CD8-positive, alpha-beta memory T cell (primary cell): ENCODE measurements around the gene BICD2. TPM values are rescaled to one million over a fixed set of nuclear protein-coding genes. Genes with fewer than 3 reads are reported as not detected.

Source experiments
- CTCF ChIA-PET: fragments of 350-600 bp; sonication (Branson Sonifier 250); formaldehyde crosslinking; loops from one replicate; lab custom pipeline; 2021; ENCODE audit warnings: antibody characterized with exemption; lab: Charles Lee
- POLR2A ChIA-PET: fragments of 350-600 bp; sonication (Branson Sonifier 250); formaldehyde crosslinking; loops from one replicate; lab custom pipeline; 2021; ENCODE audit warnings: antibody characterized with exemption; lab: Charles Lee
- DNase-seq, 5 donors: peaks; one replicate each; pipeline versions ENCODE4 v3.0.0 to v3.0.0-alpha.2; 2020 to 2022; ENCODE audit warnings: mixed read lengths in 1 of 5
- H3K27ac ChIP-seq: one replicate; pipeline ENCODE4 v1.7.0; 2013; ENCODE audit warnings: low read depth, mild to moderate bottlenecking, low read length, moderate library complexity
- H3K27me3 ChIP-seq: 2 replicates; pipeline ENCODE4 v1.7.0; 2013; ENCODE audit warnings: low read length, mild to moderate bottlenecking; ENCODE audit not compliant: insufficient read depth, poor library complexity, severe bottlenecking
- H3K36me3 ChIP-seq: 2 replicates; pipeline ENCODE4 v1.7.0; 2013; ENCODE audit warnings: mild to moderate bottlenecking, low read length, moderate library complexity; ENCODE audit not compliant: insufficient read depth
- H3K4me1 ChIP-seq: 2 replicates; pipeline ENCODE4 v1.7.0; 2013; ENCODE audit warnings: mild to moderate bottlenecking, low read length, moderate library complexity; ENCODE audit not compliant: insufficient read depth
- H3K4me3 ChIP-seq: 2 replicates; pipeline ENCODE4 v1.7.0; 2013; ENCODE audit warnings: mild to moderate bottlenecking, low read length
- H3K9me3 ChIP-seq: 2 replicates; pipeline ENCODE4 v1.7.0; 2013; ENCODE audit warnings: mild to moderate bottlenecking, low read length
- H3K27ac Mint-ChIP-seq, 8 donors: one replicate each; pipeline ENCODE4 v1.8.0; 2020 to 2021; ENCODE audit warnings: mixed read lengths in 8 of 8, mild to moderate bottlenecking in 6 of 8, inconsistent platforms in 3 of 8, moderate library complexity in 3 of 8
- H3K27me3 Mint-ChIP-seq, 2 donors: one replicate each; pipeline ENCODE4 v1.8.0; 2020 to 2021; ENCODE audit warnings: mixed read lengths in 2 of 2, mild to moderate bottlenecking in 1 of 2, moderate library complexity in 1 of 2
- H3K36me3 Mint-ChIP-seq, 3 donors: one replicate each; pipeline ENCODE4 v1.8.0; 2020 to 2021; ENCODE audit warnings: mixed read lengths in 3 of 3, inconsistent platforms in 1 of 3, mild to moderate bottlenecking in 1 of 3
- H3K4me1 Mint-ChIP-seq, 3 donors: one replicate each; pipeline ENCODE4 v1.8.0; 2020 to 2021; ENCODE audit warnings: mixed read lengths in 3 of 3, inconsistent platforms in 1 of 3, mild to moderate bottlenecking in 1 of 3
- H3K4me3 Mint-ChIP-seq, 7 donors: one replicate each; pipeline ENCODE4 v1.8.0; 2020 to 2021; ENCODE audit warnings: mixed read lengths in 7 of 7, mild to moderate bottlenecking in 6 of 7, moderate library complexity in 4 of 7, inconsistent platforms in 2 of 7
- H3K9me3 Mint-ChIP-seq, 5 donors: one replicate each; pipeline ENCODE4 v1.8.0; 2020 to 2022; ENCODE audit warnings: mixed read lengths in 5 of 5, mild to moderate bottlenecking in 3 of 5, moderate library complexity in 2 of 5, inconsistent platforms in 1 of 5
- polyA plus RNA-seq: library from polyadenylated mRNA; unstranded; fragments of 300-500 nt; fragmentation: Illumina TruSeq; gene quantifications from one replicate; pipeline ENCODE4 v1.2.3, GENCODE V29; 2021
- total RNA-seq, 2 experiments: library from RNA; stranded (reverse); gene quantifications; one replicate each; pipeline ENCODE4 v1.2.3, GENCODE V29; 2021

Gene BICD2
- total and polyA plus RNA-seq, 3 experiments from 2014 or later, result 18.6 to 27.1 (median 26.7) TPM

DNA sequence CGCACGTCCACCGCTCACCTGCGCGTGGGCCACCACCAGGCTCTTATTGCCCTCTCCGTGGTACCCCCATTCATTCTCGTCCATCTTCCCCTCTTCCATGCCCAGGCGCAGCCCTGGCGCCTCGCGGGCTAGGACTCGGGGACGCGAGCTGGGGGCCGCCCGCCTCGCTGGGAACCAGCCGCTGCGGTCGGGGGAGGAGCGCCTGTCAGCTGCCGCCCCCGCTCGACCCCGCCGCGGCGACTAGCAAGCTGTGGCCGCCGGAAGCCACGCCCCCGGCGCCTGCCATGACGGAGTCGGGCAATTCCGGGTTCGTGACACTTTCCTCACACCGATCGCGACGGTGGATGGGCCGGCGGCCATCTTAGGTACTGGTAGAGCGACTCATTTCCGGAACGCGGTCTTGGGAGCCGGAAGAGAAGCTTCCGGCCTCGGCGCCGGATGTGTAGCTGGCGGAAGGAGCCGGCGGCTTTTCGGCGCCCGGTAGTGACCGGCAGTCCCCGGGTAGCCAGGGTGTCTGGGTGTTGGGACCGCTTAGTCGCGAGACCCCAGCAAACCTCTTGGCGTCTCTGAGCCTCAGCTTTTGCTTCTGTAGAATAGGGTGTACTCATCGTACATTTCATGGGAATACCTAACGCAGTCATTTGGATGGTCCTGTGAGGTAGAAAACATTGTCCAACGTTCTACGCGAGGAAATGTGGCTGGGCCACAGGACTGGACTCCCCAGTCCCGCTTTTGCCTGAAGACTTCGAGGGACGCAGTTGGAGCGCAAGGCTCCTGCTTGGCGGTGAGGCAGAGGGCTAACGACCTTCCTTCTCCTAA is 94.5 kb downstream of the BICD2 start, which contains the start of gene IPPK:
Gene IPPK, minus strand, starts transcription at position 242 of the 819 bp plus-strand sequence. Its CDS starts 143 bp downstream, at position 99.
- H3K4me3 ChIP-seq, result peak within 1 kb of the TSS; percentile 99
- Mint-ChIP-seq H3K27me3 (no peaks in the 10 kb centered on the region), H3K36me3 (peaks cover 0 to 20% (median 0%) of the 10 kb centered on the region in 3 donors), H3K9me3 (peaks cover 0 to 2% (median 0%) of the 10 kb centered on the region in 5 donors), H3K4me3 (peak within 1 kb of the TSS; percentile 94 to 100 (median 96)), H3K27ac (peak within 1 kb of the TSS; percentile 97 to 100 (median 98)), H3K4me1 (peaks cover 29 to 52% (median 43%) of the 10 kb centered on the region in 3 donors)
- peaks cover 25% of the 10 kb centered on the region for H3K4me1 ChIP-seq
- H3K36me3 ChIP-seq, result no peaks in the 10 kb centered on the region
- POLR2A ChIA-PET, result interaction anchor here (0.7 to 1.5 kb wide), 7 partner anchors 95 to 896 kb away, joined by 3 to 15 read pairs (median 4); partner anchors contain the start of genes BICD2, CARD19 and NOL8
- H3K27ac ChIP-seq, result peak within 1 kb of the TSS; percentile 96
- CTCF ChIA-PET, result interaction anchor here (0.8 to 1.7 kb wide), 8 partner anchors 34 to 897 kb away, joined by 3 to 7 read pairs (median 4); partner anchors contain the start of genes BICD2 and SPTLC1
- no peaks in the 10 kb centered on the region for H3K27me3 ChIP-seq
- H3K9me3 ChIP-seq, result no peaks in the 10 kb centered on the region
- DNase-seq, result peak; percentile 97 to 98 (median 98)

DNA sequence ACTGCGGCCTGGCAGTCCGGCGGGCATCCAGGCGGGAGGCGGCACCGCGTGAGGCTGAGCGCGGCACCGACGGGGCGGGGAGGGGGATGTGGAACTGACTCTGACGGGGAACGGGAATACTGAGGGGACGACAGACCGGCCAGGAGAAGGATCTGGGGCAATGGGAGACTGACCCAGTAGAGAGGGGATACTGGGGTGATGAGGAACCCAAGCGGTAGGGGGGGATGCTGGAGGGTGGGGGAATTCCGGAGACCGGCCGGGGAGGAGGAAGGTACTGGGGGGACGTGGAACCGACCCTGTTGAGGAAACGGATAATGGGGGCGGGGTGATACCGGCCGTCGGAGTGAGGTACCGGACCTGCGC is 95.1 kb downstream of the BICD2 start:
- Histone ChIP-seq H3K4me1 (peaks cover 31% of the 10 kb centered on the region), H3K36me3 (no peaks in the 10 kb centered on the region), H3K9me3 (no peaks in the 10 kb centered on the region), H3K27ac (peak overlapping the region; percentile 96), H3K4me3 (peak overlapping the region; percentile 99), H3K27me3 (no peaks in the 10 kb centered on the region)
- POLR2A ChIA-PET, result interaction anchor here (1.0 to 1.5 kb wide), 5 partner anchors 95 to 897 kb away, joined by 3 to 15 read pairs (median 4); partner anchors contain the start of genes BICD2, CARD19 and NOL8
- peaks cover 0 to 2% (median 0%) of the 10 kb centered on the region in 5 donors for H3K9me3 Mint-ChIP-seq
- CTCF ChIA-PET, result interaction anchor here (1.3 to 1.6 kb wide), 3 partner anchors 121 to 897 kb away, joined by 3 to 5 read pairs (median 3); partner anchors contain the start of gene SPTLC1
- peak overlapping the region; percentile 57 to 100 (median 94) for H3K27ac Mint-ChIP-seq
- peak in 2 of 5 donors; percentile 7 to 51 for DNase-seq
- H3K4me3 Mint-ChIP-seq, result peak overlapping the region; percentile 94 to 100 (median 96)
- H3K27me3 Mint-ChIP-seq, result no peaks in the 10 kb centered on the region
- H3K4me1 Mint-ChIP-seq, result peaks cover 35 to 58% (median 49%) of the 10 kb centered on the region in 3 donors
- peaks cover 0 to 20% (median 0%) of the 10 kb centered on the region in 3 donors for H3K36me3 Mint-ChIP-seq

DNA sequence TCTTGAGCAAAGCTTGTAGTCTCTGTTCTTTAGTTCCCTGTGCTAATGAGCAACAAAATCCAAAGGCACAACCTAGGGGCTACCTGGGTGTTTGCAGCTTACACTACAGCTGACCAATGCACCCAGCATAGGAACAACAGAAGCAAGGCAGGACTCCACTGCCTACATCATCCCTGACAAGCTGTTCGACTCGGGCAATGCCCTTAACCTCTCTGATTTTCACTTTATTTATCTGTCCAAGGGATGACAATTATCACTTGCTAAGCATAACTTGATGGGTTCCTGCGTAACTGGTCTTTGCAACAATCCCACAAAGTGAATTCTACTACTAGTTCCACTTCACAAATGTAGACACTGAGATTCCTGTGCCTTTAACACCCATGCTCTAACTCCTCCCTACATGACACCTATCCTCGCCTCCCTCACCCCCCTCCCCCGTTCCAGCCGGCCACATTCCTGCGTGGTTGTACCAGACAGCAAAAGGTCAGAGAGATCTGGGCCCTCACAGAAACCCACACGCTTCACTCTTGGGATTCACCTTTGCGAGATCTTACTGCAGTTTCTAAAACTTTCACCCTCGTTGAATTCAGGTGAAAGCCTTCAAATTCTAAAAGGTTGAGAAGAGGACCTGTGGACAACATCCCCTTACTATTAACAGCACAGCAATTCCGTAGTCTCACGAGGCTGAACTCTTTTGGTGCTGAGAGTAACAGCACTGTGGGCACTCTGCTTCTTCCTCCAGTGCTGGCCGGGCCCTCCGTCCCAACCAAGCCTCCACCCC is 95.7 kb downstream of the BICD2 start:
- H3K4me1 Mint-ChIP-seq, result peaks cover 39 to 63% (median 53%) of the 10 kb centered on the region in 3 donors
- ChIA-PET CTCF (interaction anchor here (1.6 kb wide), 1 partner anchor 554 kb away, joined by 3 read pairs; the partner anchor contains the start of gene SPTLC1), POLR2A (no interaction called here)

DNA sequence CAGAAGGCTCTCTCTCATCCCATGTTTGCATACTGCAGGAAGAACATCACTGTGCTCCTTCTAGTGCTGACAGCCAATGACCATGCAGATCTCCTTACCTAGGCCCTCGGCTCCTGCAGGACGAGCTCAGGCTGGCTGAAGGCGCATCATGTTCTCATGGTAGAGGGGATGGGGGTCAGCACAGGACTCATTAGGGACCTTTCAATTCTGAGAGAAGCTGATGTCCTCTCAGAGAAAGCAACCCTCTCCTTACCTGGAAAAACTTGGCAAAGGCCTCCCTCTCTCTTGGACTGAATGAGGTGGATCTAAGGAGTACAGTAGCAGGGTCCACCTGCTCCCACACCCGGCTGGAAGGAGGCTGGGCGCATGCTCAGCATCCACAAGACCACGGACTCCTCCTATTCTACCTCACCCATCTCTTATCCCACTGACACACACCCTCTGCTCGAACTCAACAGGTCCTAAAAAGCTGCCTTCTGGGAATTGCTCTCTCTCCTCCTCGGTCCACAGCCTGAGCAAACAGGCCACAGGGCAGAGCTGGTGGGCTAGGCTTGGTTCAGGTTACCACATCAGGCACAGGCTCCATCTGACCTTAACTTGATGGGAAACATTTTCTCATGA is 97.6 kb downstream of the BICD2 start:
- H3K36me3 Mint-ChIP-seq, result peaks cover 0 to 29% (median 0%) of the 10 kb centered on the region in 3 donors
- no peak overlapping the region for H3K27ac ChIP-seq
- ChIA-PET POLR2A (no interaction called here), CTCF (no interaction called here)
- H3K36me3 ChIP-seq, result no peaks in the 10 kb centered on the region
- no peaks in the 10 kb centered on the region for H3K9me3 ChIP-seq
- no peak overlapping the region for H3K4me3 ChIP-seq
- no peak for DNase-seq
- peak overlapping the region in 4 of 7 donors; percentile 15 to 83 (median 54) for H3K4me3 Mint-ChIP-seq
- peaks cover 38% of the 10 kb centered on the region for H3K4me1 ChIP-seq
- peak overlapping the region in 7 of 8 donors; percentile 47 to 100 (median 71) for H3K27ac Mint-ChIP-seq
- no peaks in the 10 kb centered on the region for H3K27me3 Mint-ChIP-seq
- H3K4me1 Mint-ChIP-seq, result peaks cover 46 to 80% (median 65%) of the 10 kb centered on the region in 3 donors
- peaks cover 0 to 2% (median 0%) of the 10 kb centered on the region in 5 donors for H3K9me3 Mint-ChIP-seq
- no peaks in the 10 kb centered on the region for H3K27me3 ChIP-seq

More for the DNA sequence above, 95.7 kb downstream of the BICD2 start:
- H3K27me3 Mint-ChIP-seq, result no peaks in the 10 kb centered on the region
- Histone ChIP-seq H3K27me3 (no peaks in the 10 kb centered on the region), H3K4me1 (peaks cover 37% of the 10 kb centered on the region), H3K36me3 (no peaks in the 10 kb centered on the region), H3K27ac (peak overlapping the region; percentile 96), H3K9me3 (no peaks in the 10 kb centered on the region), H3K4me3 (peak overlapping the region; percentile 99)
- H3K4me3 Mint-ChIP-seq, result peak overlapping the region; percentile 94 to 100 (median 96)
- peaks cover 0 to 20% (median 0%) of the 10 kb centered on the region in 3 donors for H3K36me3 Mint-ChIP-seq
- H3K27ac Mint-ChIP-seq, result peak overlapping the region; percentile 57 to 100 (median 94)
- H3K9me3 Mint-ChIP-seq, result peaks cover 0 to 2% (median 0%) of the 10 kb centered on the region in 5 donors
- DNase-seq, result peak; percentile 14 to 60 (median 24)

DNA sequence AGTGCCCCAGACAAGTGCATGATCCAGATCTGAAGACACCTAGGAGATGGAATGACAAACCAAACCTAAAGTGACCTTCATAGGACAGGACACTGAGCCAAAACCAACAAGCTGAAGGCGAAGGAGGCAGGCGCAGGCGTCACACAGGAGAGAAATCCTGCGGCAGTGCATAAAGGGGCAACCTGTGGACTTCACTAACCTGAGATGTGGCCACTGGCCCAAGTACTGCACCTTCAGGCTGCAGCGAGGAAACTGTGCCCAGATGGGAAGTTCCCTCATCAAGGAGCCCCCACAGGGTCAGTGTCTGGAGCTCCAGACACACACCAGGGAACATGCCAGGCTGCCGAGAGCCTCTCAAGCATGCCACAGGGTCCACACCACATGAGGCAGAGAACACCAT is 98.4 kb downstream of the BICD2 start:
- H3K4me1 ChIP-seq, result peaks cover 34% of the 10 kb centered on the region
- ChIA-PET CTCF (interaction anchor here (1.1 kb wide), 1 partner anchor 13 kb away, joined by 3 read pairs; no protein-coding TSS in a partner anchor), POLR2A (no interaction called here)
- Mint-ChIP-seq H3K4me3 (peak overlapping the region in 1 of 7 donors; percentile 83), H3K9me3 (peaks cover 0 to 2% (median 0%) of the 10 kb centered on the region in 5 donors), H3K27ac (peak overlapping the region in 6 of 8 donors; percentile 14 to 100 (median 82)), H3K4me1 (peaks cover 49 to 84% (median 70%) of the 10 kb centered on the region in 3 donors), H3K27me3 (no peaks in the 10 kb centered on the region), H3K36me3 (peaks cover 0 to 34% (median 0%) of the 10 kb centered on the region in 3 donors)
- no peak overlapping the region for H3K27ac ChIP-seq
- no peaks in the 10 kb centered on the region for H3K27me3 ChIP-seq
- H3K36me3 ChIP-seq, result no peaks in the 10 kb centered on the region
- H3K4me3 ChIP-seq, result no peak overlapping the region
- no peak for DNase-seq
- no peaks in the 10 kb centered on the region for H3K9me3 ChIP-seq

DNA sequence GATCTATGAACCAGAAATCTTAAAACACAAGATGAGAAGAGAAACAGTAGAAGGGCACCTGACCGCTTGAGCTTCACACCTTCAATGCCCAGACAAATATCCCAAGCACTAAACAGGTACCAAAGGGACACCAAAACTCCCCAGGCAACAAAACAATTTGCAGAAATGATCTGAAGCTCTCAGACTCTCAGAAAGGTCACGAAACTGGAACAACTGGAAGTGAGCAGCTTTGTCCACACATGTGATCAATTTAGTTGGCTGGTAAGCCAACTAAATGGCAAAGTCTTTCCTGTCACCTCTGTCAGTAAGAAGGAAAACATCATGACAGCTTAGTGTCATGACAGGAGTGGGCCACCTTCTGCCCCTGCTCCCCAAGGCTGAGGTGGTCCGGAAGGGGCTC is 98.8 kb downstream of the BICD2 start:
- Mint-ChIP-seq H3K4me3 (peak overlapping the region in 3 of 7 donors; percentile 6 to 83 (median 44)), H3K27me3 (no peaks in the 10 kb centered on the region), H3K27ac (peak overlapping the region; percentile 14 to 100 (median 74)), H3K36me3 (peaks cover 0 to 34% (median 0%) of the 10 kb centered on the region in 3 donors), H3K4me1 (peaks cover 49 to 84% (median 73%) of the 10 kb centered on the region in 3 donors), H3K9me3 (peaks cover 0 to 2% (median 0%) of the 10 kb centered on the region in 5 donors)
- Histone ChIP-seq H3K27me3 (no peaks in the 10 kb centered on the region), H3K4me1 (peaks cover 32% of the 10 kb centered on the region), H3K27ac (no peak overlapping the region), H3K36me3 (no peaks in the 10 kb centered on the region), H3K9me3 (no peaks in the 10 kb centered on the region), H3K4me3 (no peak overlapping the region)
- ChIA-PET CTCF (interaction anchor here (1.1 kb wide), 1 partner anchor 13 kb away, joined by 3 read pairs; no protein-coding TSS in a partner anchor), POLR2A (no interaction called here)
- no peak for DNase-seq
